Measurements from ENCODE around the gene PGD.

The PGD gene

DNA sequence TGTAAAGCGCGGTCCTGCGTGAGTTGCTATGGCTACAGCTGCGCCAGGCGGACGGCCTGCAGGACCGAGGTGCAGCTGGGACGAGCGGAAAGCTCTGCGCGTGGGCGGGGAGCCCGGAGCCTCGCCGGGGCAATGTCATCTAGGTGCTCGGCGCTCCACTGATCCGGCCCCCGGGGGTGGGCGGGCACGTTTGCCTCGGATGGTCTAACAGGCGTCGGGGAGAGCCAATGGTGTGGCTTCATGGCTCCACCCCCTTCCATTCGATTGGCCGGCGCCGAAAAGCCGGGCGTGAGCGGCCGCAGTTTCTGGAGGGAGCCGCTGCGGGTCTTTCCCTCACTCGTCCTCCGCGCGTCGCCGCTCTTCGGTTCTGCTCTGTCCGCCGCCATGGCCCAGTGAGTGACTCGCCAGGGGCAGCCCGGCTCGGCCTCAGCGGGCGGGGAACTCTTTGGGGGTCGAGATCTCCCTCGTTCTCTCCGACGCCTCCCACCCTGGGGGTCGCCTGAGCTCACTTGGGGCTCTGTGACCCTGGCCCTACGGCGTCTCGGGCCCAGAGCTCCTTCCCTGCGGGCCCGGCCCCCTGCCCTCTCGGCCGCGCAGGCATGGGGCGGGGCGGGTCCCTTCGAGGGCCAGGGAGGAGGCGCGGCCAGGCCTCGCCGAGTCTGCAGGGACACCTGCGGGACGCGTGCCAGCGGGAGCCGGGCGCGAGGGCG is at the start of gene PGD:
Gene PGD, plus strand, starts transcription at position 331 of the 710 bp plus-strand sequence. Its CDS starts 54 bp downstream, at position 385.
- H3K4me2 ChIP-seq (ENCODE audit: low read length): peak within 1 kb of the TSS; percentile 94
- no peak for TF ChIP-seq EZH2phosphoT487 (IDR thresholded peaks at IDR 0.05; ENCODE audit: low read depth)
- TF ChIP-seq, protein P1, sequence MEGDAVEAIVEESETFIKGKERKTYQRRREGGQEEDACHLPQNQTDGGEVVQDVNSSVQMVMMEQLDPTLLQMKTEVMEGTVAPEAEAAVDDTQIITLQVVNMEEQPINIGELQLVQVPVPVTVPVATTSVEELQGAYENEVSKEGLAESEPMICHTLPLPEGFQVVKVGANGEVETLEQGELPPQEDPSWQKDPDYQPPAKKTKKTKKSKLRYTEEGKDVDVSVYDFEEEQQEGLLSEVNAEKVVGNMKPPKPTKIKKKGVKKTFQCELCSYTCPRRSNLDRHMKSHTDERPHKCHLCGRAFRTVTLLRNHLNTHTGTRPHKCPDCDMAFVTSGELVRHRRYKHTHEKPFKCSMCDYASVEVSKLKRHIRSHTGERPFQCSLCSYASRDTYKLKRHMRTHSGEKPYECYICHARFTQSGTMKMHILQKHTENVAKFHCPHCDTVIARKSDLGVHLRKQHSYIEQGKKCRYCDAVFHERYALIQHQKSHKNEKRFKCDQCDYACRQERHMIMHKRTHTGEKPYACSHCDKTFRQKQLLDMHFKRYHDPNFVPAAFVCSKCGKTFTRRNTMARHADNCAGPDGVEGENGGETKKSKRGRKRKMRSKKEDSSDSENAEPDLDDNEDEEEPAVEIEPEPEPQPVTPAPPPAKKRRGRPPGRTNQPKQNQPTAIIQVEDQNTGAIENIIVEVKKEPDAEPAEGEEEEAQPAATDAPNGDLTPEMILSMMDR (IDR thresholded peaks at IDR 0.05; ENCODE audit: low read depth, low read length): no peak
- no peaks in the 10 kb centered on the region for H3K27me3 ChIP-seq (ENCODE audit: low read depth, low read length)
- peaks cover 7% of the 10 kb centered on the region for H3K36me3 ChIP-seq (replicated peaks; ENCODE audit: low read depth, low read length)
- no peaks in the 10 kb centered on the region for H3K9me3 ChIP-seq (ENCODE audit: insufficient read depth, low read length)
- H3K79me2 ChIP-seq (ENCODE audit: low read length): peaks cover 27% of the 10 kb centered on the region
- H3K27ac ChIP-seq (ENCODE audit: low read length): peak within 1 kb of the TSS; percentile 58
- peaks cover 7% of the 10 kb centered on the region for H3K4me1 ChIP-seq (ENCODE audit: low read length)
- peak within 1 kb of the TSS; percentile 47 for H2AFZ ChIP-seq (ENCODE audit: low read depth, low read length)
- peak within 1 kb of the TSS; percentile 89 for H3K4me3 ChIP-seq (ENCODE audit: low read length)
- no peaks in the 10 kb centered on the region for H4K20me1 ChIP-seq (ENCODE audit: insufficient read depth, low read length)
- H3K9ac ChIP-seq (ENCODE audit: low read length): peak within 1 kb of the TSS; percentile 71

GRCh38 chr1:10353282-10353681 is 45.6 kb upstream of the PGD start:
- Histone ChIP-seq H3K27me3 (ENCODE audit: low read depth, low read length) (no peaks in the 10 kb centered on the region), H3K36me3 (replicated peaks; ENCODE audit: low read depth, low read length) (no peaks in the 10 kb centered on the region), H3K4me3 (ENCODE audit: low read length) (no peak overlapping the region), H3K79me2 (ENCODE audit: low read length) (no peaks in the 10 kb centered on the region), H3K4me1 (ENCODE audit: low read length) (no peaks in the 10 kb centered on the region), H4K20me1 (ENCODE audit: insufficient read depth, low read length) (no peaks in the 10 kb centered on the region), H3K4me2 (ENCODE audit: low read length) (no peak overlapping the region), H3K9me3 (ENCODE audit: insufficient read depth, low read length) (no peaks in the 10 kb centered on the region), H3K9ac (ENCODE audit: low read length) (no peak overlapping the region), H2AFZ (ENCODE audit: low read depth, low read length) (no peak overlapping the region), H3K27ac (ENCODE audit: low read length) (no peak overlapping the region)
- TF ChIP-seq, protein P1 (IDR thresholded peaks at IDR 0.05; ENCODE audit: low read depth, low read length): no peak
- no peak for TF ChIP-seq EZH2phosphoT487 (IDR thresholded peaks at IDR 0.05; ENCODE audit: low read depth)

GRCh38 chr1:10353693-10354092 is 45.2 kb upstream of the PGD start:
- Histone ChIP-seq H3K27me3 (ENCODE audit: low read depth, low read length) (no peaks in the 10 kb centered on the region), H2AFZ (ENCODE audit: low read depth, low read length) (no peak overlapping the region), H4K20me1 (ENCODE audit: insufficient read depth, low read length) (no peaks in the 10 kb centered on the region), H3K4me2 (ENCODE audit: low read length) (no peak overlapping the region), H3K79me2 (ENCODE audit: low read length) (no peaks in the 10 kb centered on the region), H3K9ac (ENCODE audit: low read length) (no peak overlapping the region), H3K36me3 (replicated peaks; ENCODE audit: low read depth, low read length) (no peaks in the 10 kb centered on the region), H3K4me1 (ENCODE audit: low read length) (no peaks in the 10 kb centered on the region), H3K4me3 (ENCODE audit: low read length) (no peak overlapping the region), H3K27ac (ENCODE audit: low read length) (no peak overlapping the region), H3K9me3 (ENCODE audit: insufficient read depth, low read length) (no peaks in the 10 kb centered on the region)
- TF ChIP-seq, protein P1 (IDR thresholded peaks at IDR 0.05; ENCODE audit: low read depth, low read length): no peak

- Histone ChIP-seq H2AFZ (ENCODE audit: low read depth, low read length) (no peak overlapping the region), H3K79me2 (ENCODE audit: low read length) (no peaks in the 10 kb centered on the region), H3K27me3 (ENCODE audit: low read depth, low read length) (no peaks in the 10 kb centered on the region), H4K20me1 (ENCODE audit: insufficient read depth, low read length) (no peaks in the 10 kb centered on the region), H3K27ac (ENCODE audit: low read length) (no peak overlapping the region), H3K4me1 (ENCODE audit: low read length) (no peaks in the 10 kb centered on the region), H3K36me3 (replicated peaks; ENCODE audit: low read depth, low read length) (no peaks in the 10 kb centered on the region), H3K4me3 (ENCODE audit: low read length) (no peak overlapping the region), H3K9ac (ENCODE audit: low read length) (no peak overlapping the region), H3K4me2 (ENCODE audit: low read length) (no peak overlapping the region), H3K9me3 (ENCODE audit: insufficient read depth, low read length) (no peaks in the 10 kb centered on the region)
- TF ChIP-seq EZH2phosphoT487 (IDR thresholded peaks at IDR 0.05; ENCODE audit: low read depth): no peak
- TF ChIP-seq, protein P1 (IDR thresholded peaks at IDR 0.05; ENCODE audit: low read depth, low read length): no peak
Observed at GRCh38 chr1:10360045-10360444, 38.8 kb upstream of the PGD start.

All from OCI-LY3 (cell line).